GM06990 (cell line): Measurements from ENCODE around the gene ACTR2.
"Not testable (repeated sequence)": the region's sequence is repeated elsewhere in the genome, so short reads cannot be mapped to it uniquely, and the experiment has no call there.

ENCODE experiments used
- DNase-seq: peaks from one replicate; pipeline ENCODE4 v3.0.0-alpha.2; 2011; ENCODE audit not compliant: insufficient read length; ENCODE audit errors: extremely low read depth
- H3K27me3 ChIP-seq: replicated peaks from 2 replicates; pipeline ENCODE4 v1.6.0; 2011; ENCODE audit warnings: low read length; ENCODE audit not compliant: control insufficient read depth, insufficient read depth
- H3K36me3 ChIP-seq: 2 replicates; pipeline ENCODE4 v1.5.1; 2011; ENCODE audit warnings: low read length; ENCODE audit not compliant: control insufficient read depth, insufficient read depth
- H3K4me3 ChIP-seq: replicated peaks from 2 replicates; pipeline ENCODE4 v1.5.1; 2011; ENCODE audit warnings: low read depth, mild to moderate bottlenecking, control low read depth, low read length
- CTCF ChIP-seq: IDR thresholded peaks from 2 replicates; pipeline ENCODE4 v1.5.1; 2011; ENCODE audit warnings: low read length, control low read depth, mild to moderate bottlenecking, inconsistent platforms; ENCODE audit not compliant: insufficient read depth, poor library complexity, severe bottlenecking

Gene ACTR2

GRCh38 chr2:65231121-65231520 lies 3.5 kb downstream of the ACTR2 start:
- no peak for DNase-seq
- peaks cover 2% of the 10 kb centered on the region for H3K36me3 ChIP-seq
- no peaks in the 10 kb centered on the region for H3K27me3 ChIP-seq
- no peak for TF ChIP-seq CTCF
- peak overlapping the region; percentile 16 for H3K4me3 ChIP-seq

- Histone ChIP-seq H3K4me3 (peak overlapping the region; percentile 6), H3K36me3 (peaks cover 2% of the 10 kb centered on the region), H3K27me3 (no peaks in the 10 kb centered on the region)
- DNase-seq, result peak; percentile 34
- TF ChIP-seq CTCF, result no peak
Observed at GRCh38 chr2:65231892-65232477, 4.4 kb downstream of the ACTR2 start.

GRCh38 chr2:65232636-65233035 lies 5.0 kb downstream of the ACTR2 start:
- H3K27me3 ChIP-seq, result no peaks in the 10 kb centered on the region
- no peak for TF ChIP-seq CTCF
- DNase-seq, result peak; percentile 31
- H3K4me3 ChIP-seq, result no peak overlapping the region
- peaks cover 4% of the 10 kb centered on the region for H3K36me3 ChIP-seq

- Histone ChIP-seq H3K4me3 (no peak overlapping the region), H3K36me3 (peaks cover 2% of the 10 kb centered on the region), H3K27me3 (no peaks in the 10 kb centered on the region)
- no peak for DNase-seq
- TF ChIP-seq CTCF, result no peak
Observed at GRCh38 chr2:65240657-65241056, 13.0 kb downstream of the ACTR2 start.

- not testable (repeated sequence) for H3K36me3 ChIP-seq, H3K4me3 ChIP-seq, DNase-seq, H3K27me3 ChIP-seq
Observed at GRCh38 chr2:65244452-65244851, 16.8 kb downstream of the ACTR2 start.

- Histone ChIP-seq H3K4me3 (no peak overlapping the region), H3K27me3 (no peaks in the 10 kb centered on the region), H3K36me3 (peaks cover 5% of the 10 kb centered on the region)
- no peak for TF ChIP-seq CTCF
- DNase-seq, result no peak
Observed at GRCh38 chr2:65252640-65253039, 25.0 kb downstream of the ACTR2 start.
